GM23338 (cell line): Measurements from ENCODE around the gene AGTRAP. TPM values are rescaled to one million over a fixed set of nuclear protein-coding genes. Genes with fewer than 3 reads are reported as not detected.

Experiments
- ATAC-seq: fragments of 200-7000 bp; cut with Tn5 transposase; 3 replicates; pipeline ENCODE4 v1.9.1; 2020
- DNase-seq: peaks from one replicate; pipeline ENCODE4 v3.0.0-alpha.2; 2015; ENCODE audit warnings: low spot score
- H2AFZ ChIP-seq: fragments of 200-600 bp; sonication (generic); 2 replicates; pipeline ENCODE4 v1.8.0; 2016; ENCODE audit warnings: antibody characterized with exemption, mild to moderate bottlenecking, moderate library complexity
- H3F3A ChIP-seq: fragments of 200-600 bp; sonication (generic); replicated peaks from 2 replicates; pipeline ENCODE4 v1.8.0; 2017; ENCODE audit warnings: antibody characterized with exemption, mixed run types, low read depth
- H3K27ac ChIP-seq: fragments of 200-600 bp; sonication (generic); 2 replicates; pipeline ENCODE4 v1.6.1; 2016; ENCODE audit warnings: low read depth
- H3K27me3 ChIP-seq: fragments of 200-600 bp; sonication (generic); 2 replicates; pipeline ENCODE4 v1.8.0; 2016; ENCODE audit warnings: mild to moderate bottlenecking, mixed run types, moderate library complexity; ENCODE audit not compliant: insufficient read depth
- H3K36me3 ChIP-seq: fragments of 200-600 bp; sonication (generic); 2 replicates; pipeline ENCODE4 v1.8.0; 2016; ENCODE audit warnings: mild to moderate bottlenecking; ENCODE audit not compliant: insufficient read depth
- H3K4me1 ChIP-seq: fragments of 200-600 bp; sonication (generic); 2 replicates; pipeline ENCODE4 v1.8.0; 2016; ENCODE audit warnings: mild to moderate bottlenecking, moderate library complexity; ENCODE audit not compliant: insufficient read depth
- H3K4me2 ChIP-seq: fragments of 200-600 bp; sonication (generic); 2 replicates; pipeline ENCODE4 v1.7.1; 2017; ENCODE audit warnings: mixed run types
- H3K4me3 ChIP-seq: fragments of 200-600 bp; sonication (generic); 2 replicates; pipeline ENCODE4 v1.6.1; 2016; ENCODE audit warnings: mixed run types
- H3K79me2 ChIP-seq: fragments of 200-600 bp; sonication (generic); replicated peaks from 2 replicates; pipeline ENCODE4 v1.8.0; 2017; ENCODE audit warnings: mild to moderate bottlenecking; ENCODE audit not compliant: insufficient read depth
- H3K9me2 ChIP-seq: fragments of 200-600 bp; sonication (generic); 2 replicates; pipeline ENCODE4 v1.8.0; 2017; ENCODE audit not compliant: insufficient read depth
- H4K20me1 ChIP-seq: fragments of 200-600 bp; sonication (generic); replicated peaks from 2 replicates; pipeline ENCODE4 v1.8.0; 2017; ENCODE audit warnings: mild to moderate bottlenecking; ENCODE audit not compliant: insufficient read depth
- H3K27ac Mint-ChIP-seq: 2 replicates; pipeline ENCODE4 v1.8.0; 2020; ENCODE audit warnings: inconsistent platforms, mild to moderate bottlenecking, moderate library complexity, mixed read lengths
- H3K27me3 Mint-ChIP-seq: 3 replicates; pipeline ENCODE4 v1.8.0; 2022; ENCODE audit warnings: low read depth, mild to moderate bottlenecking, moderate library complexity, mixed read lengths, inconsistent platforms; ENCODE audit not compliant: insufficient read depth, poor library complexity
- H3K36me3 Mint-ChIP-seq: 3 replicates; pipeline ENCODE4 v1.8.0; 2021; ENCODE audit warnings: low read depth, mild to moderate bottlenecking, inconsistent platforms, moderate library complexity, mixed read lengths
- H3K4me1 Mint-ChIP-seq: 3 replicates; pipeline ENCODE4 v1.8.0; 2020; ENCODE audit warnings: mild to moderate bottlenecking, inconsistent platforms, mixed read lengths
- H3K4me3 Mint-ChIP-seq: 3 replicates; pipeline ENCODE4 v1.8.0; 2021; ENCODE audit warnings: moderate library complexity, mild to moderate bottlenecking, inconsistent platforms, mixed read lengths
- H3K9me3 Mint-ChIP-seq: 3 replicates; pipeline ENCODE4 v1.8.0; 2020; ENCODE audit warnings: moderate library complexity, mild to moderate bottlenecking, inconsistent platforms, mixed read lengths
- CREB1 ChIP-seq: fragments of 250-450 bp; sonication (Bioruptor Pico); IDR thresholded peaks from 2 replicates; pipeline ENCODE4 v1.5.0; 2020; ENCODE audit warnings: low read depth, mild to moderate bottlenecking, moderate library complexity
- CTCF ChIP-seq, 2 experiments: fragments of 200-600 bp in 1 of 2; sonication (generic) in 1 of 2; conservative IDR thresholded peaks; 2 replicates each; pipeline versions ENCODE4 v1.5.1 to v1.6.1; 2016 to 2017; ENCODE audit warnings: antibody characterized with exemption in 2 of 2, low read depth in 2 of 2, mild to moderate bottlenecking in 2 of 2, moderate library complexity in 1 of 2
- ETS1 ChIP-seq: IDR thresholded peaks from 2 replicates; pipeline ENCODE4 v1.6.1; 2016; ENCODE audit warnings: antibody characterized with exemption
- EZH2 ChIP-seq: fragments of 200-600 bp; sonication (generic); IDR thresholded peaks from one replicate; pipeline ENCODE4 v1.8.0; 2017; ENCODE audit warnings: antibody characterized with exemption, mild to moderate bottlenecking, low read depth; ENCODE audit not compliant: unreplicated experiment
- EZH2phosphoT487 ChIP-seq: fragments of 200-600 bp; sonication (generic); IDR thresholded peaks from one replicate; pipeline ENCODE4 v1.8.1; 2018; ENCODE audit warnings: antibody characterized with exemption; ENCODE audit not compliant: unreplicated experiment
- JUNB ChIP-seq: IDR thresholded peaks from one replicate; pipeline ENCODE4 v1.6.1; 2016; ENCODE audit warnings: antibody characterized with exemption; ENCODE audit not compliant: unreplicated experiment
- NANOG ChIP-seq: IDR thresholded peaks from 2 replicates; pipeline ENCODE4 v1.6.1; 2016; ENCODE audit warnings: antibody characterized with exemption, borderline replicate concordance
- STAT1 ChIP-seq: IDR thresholded peaks from one replicate; pipeline ENCODE4 v1.6.1; 2016; ENCODE audit warnings: antibody characterized with exemption; ENCODE audit not compliant: unreplicated experiment
- ZNF462 ChIP-seq: fragments of 250-450 bp; sonication (Bioruptor Pico); IDR thresholded peaks from 2 replicates; pipeline ENCODE4 v1.5.0; 2020; ENCODE audit warnings: mild to moderate bottlenecking, moderate library complexity
- polyA plus RNA-seq: library from polyadenylated mRNA; unstranded; fragments of >200 nt; fragmentation: Nextera tagmentation; extraction: Ambion mirVana; gene quantifications from 2 replicates; pipeline ENCODE4 v1.2.1, GENCODE V29; 2016
- total RNA-seq: library from RNA; depleted of rRNA; stranded (reverse); fragments of >200 nt; shearing (Covaris generic); gene quantifications from 2 replicates; pipeline ENCODE4 v1.2.3, GENCODE V29; 2014

AGTRAP gene
- total and polyA plus RNA-seq, 2 experiments from 2014 or later, result 79.4 to 102 TPM

GRCh38 chr1:11786168-11786567 lies 50.2 kb downstream of the AGTRAP start:
- TF ChIP-seq EZH2phosphoT487, result no peak
- no peak for TF ChIP-seq EZH2
- no peaks in the 10 kb centered on the region for H3K79me2 ChIP-seq
- no peaks in the 10 kb centered on the region for H4K20me1 ChIP-seq
- H3F3A ChIP-seq, result peaks cover 22% of the 10 kb centered on the region
- H3K27me3 ChIP-seq, result no peaks in the 10 kb centered on the region
- Mint-ChIP-seq H3K9me3 (no peaks in the 10 kb centered on the region), H3K27me3 (peaks cover 2% of the 10 kb centered on the region), H3K27ac (no peak overlapping the region; the same call in 1 of the 2 replicates), H3K4me1 (peaks cover 37% of the 10 kb centered on the region), H3K4me3 (no peak overlapping the region), H3K36me3 (0 out of 3 replicates have a peak, but pooled peaks cover 6% of the 10 kb centered on the region)
- peak overlapping the region; percentile 26; the same call in 1 of the 2 replicates for H3K4me2 ChIP-seq
- H3K36me3 ChIP-seq, result no peaks in the 10 kb centered on the region
- DNase-seq (no peak), ATAC-seq (no peak)
- H3K4me1 ChIP-seq, result peaks cover 38% of the 10 kb centered on the region
- no peak overlapping the region for H3K4me3 ChIP-seq
- peak overlapping the region; percentile 96; the same call in 1 of the 2 replicates for H3K27ac ChIP-seq
- no peaks in the 10 kb centered on the region for H3K9me2 ChIP-seq
- H2AFZ ChIP-seq, result no peak overlapping the region

- H2AFZ ChIP-seq, result 0 out of 2 replicates have a peak overlapping the region, but pooled peaks have one; percentile 23
- H3K4me1 ChIP-seq, result peaks cover 38% of the 10 kb centered on the region
- Mint-ChIP-seq H3K27ac (no peak overlapping the region; the same call in 1 of the 2 replicates), H3K36me3 (peaks cover 9% of the 10 kb centered on the region; the same call in 1 of the 3 replicates), H3K27me3 (peaks cover 7% of the 10 kb centered on the region), H3K4me3 (no peak overlapping the region), H3K4me1 (peaks cover 37% of the 10 kb centered on the region), H3K9me3 (no peaks in the 10 kb centered on the region)
- no peaks in the 10 kb centered on the region for H3K79me2 ChIP-seq
- H3F3A ChIP-seq, result peaks cover 22% of the 10 kb centered on the region
- ATAC-seq (peak; percentile 52), DNase-seq (peak; percentile 79)
- no peaks in the 10 kb centered on the region for H4K20me1 ChIP-seq
- no peaks in the 10 kb centered on the region for H3K36me3 ChIP-seq
- H3K27ac ChIP-seq, result peak overlapping the region; percentile 96
- H3K4me2 ChIP-seq, result peak overlapping the region; percentile 68
- peak overlapping the region; percentile 9; the same call in 1 of the 2 replicates for H3K4me3 ChIP-seq
- H3K9me2 ChIP-seq, result no peaks in the 10 kb centered on the region
- no peaks in the 10 kb centered on the region for H3K27me3 ChIP-seq
- TF ChIP-seq ZNF462 (no peak), EZH2 (no peak), STAT1 (no peak), CTCF (conservative IDR thresholded peaks at IDR 0.05; ENCODE audit: low read depth in 2 of 2) (no peak), CREB1 (no peak), JUNB (no peak), EZH2phosphoT487 (no peak), ETS1 (no peak), NANOG (no peak)
Measured at GRCh38 chr1:11787251-11787803, 51.4 kb downstream of the AGTRAP start.
